ENCODE data around the gene PODN.

PODN gene

DNA sequence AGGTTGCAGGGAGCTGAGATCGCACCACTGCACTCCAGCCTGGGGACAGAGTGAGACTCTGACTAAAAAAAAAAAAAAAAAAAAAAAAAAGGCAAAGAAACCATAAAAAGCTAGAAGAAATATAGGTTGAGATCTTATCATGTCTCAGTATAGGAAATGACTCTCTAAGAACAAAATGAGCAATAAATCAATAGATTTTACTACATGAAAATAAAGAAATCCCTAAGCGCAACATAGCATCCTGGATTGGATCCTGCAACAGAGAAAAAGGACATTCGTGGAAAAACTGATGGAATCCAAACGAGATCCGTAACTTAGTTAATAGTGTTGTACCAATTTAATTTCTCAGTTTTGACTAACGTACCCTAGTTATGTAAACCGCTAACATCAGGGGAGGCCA lies 45.1 kb downstream of the PODN start:
- ChIA-PET POLR2A (no interaction called here), CTCF (no interaction called here)
- no peak for DNase-seq (ENCODE audit: extremely low spot score)
- TF ChIP-seq ELF4 (IDR thresholded peaks at IDR 0.05) (no peak), ARNT (IDR thresholded peaks at IDR 0.05) (no peak), LEF1 (IDR thresholded peaks at IDR 0.05; ENCODE audit: borderline replicate concordance) (no peak), NFRKB (IDR thresholded peaks at IDR 0.05) (no peak), ZNF384 (IDR thresholded peaks at IDR 0.05) (no peak), FOXM1 (IDR thresholded peaks at IDR 0.05; ENCODE audit: borderline replicate concordance) (no peak)
- TF ChIP-seq, protein P1, sequence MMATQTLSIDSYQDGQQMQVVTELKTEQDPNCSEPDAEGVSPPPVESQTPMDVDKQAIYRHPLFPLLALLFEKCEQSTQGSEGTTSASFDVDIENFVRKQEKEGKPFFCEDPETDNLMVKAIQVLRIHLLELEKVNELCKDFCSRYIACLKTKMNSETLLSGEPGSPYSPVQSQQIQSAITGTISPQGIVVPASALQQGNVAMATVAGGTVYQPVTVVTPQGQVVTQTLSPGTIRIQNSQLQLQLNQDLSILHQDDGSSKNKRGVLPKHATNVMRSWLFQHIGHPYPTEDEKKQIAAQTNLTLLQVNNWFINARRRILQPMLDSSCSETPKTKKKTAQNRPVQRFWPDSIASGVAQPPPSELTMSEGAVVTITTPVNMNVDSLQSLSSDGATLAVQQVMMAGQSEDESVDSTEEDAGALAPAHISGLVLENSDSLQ (IDR thresholded peaks at IDR 0.05) = no peak

DNA sequence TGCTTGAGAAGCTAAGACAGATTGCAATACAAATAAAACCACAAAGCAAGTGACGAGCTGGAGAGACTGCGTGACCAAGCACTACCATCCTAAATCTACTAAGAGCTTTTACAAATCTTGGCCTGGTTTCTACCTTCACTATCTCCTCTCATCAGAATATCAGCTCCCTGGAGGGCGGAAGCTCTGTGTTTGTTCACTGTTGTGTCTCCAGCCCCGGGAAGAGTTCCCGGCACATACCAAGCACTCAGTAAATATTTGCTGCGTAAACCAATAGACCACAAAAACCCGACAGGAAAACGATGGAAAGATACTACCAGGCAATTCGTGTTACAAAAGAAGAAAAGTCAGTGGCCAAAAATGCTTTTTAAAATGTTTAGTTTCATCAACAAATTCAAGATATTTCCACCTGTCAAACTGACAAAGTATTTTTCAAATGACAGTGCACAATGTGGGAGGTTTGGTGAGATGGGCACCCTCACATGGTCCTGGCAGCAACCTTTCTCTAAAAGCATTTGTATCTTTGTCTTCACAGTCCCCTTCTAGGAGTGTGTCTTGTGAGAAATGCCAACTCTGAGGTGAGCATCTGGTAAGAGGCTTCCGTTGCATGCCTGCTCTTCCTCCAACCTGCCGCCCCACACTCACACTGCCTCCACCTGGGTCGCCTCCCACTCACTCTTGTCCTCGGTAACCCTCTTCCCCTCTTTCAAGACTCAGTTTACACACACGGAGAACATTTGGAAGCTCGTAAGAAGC lies 45.7 kb downstream of the PODN start:
- POLR2A ChIA-PET = no interaction called here
- CTCF ChIA-PET = no interaction called here

DNA sequence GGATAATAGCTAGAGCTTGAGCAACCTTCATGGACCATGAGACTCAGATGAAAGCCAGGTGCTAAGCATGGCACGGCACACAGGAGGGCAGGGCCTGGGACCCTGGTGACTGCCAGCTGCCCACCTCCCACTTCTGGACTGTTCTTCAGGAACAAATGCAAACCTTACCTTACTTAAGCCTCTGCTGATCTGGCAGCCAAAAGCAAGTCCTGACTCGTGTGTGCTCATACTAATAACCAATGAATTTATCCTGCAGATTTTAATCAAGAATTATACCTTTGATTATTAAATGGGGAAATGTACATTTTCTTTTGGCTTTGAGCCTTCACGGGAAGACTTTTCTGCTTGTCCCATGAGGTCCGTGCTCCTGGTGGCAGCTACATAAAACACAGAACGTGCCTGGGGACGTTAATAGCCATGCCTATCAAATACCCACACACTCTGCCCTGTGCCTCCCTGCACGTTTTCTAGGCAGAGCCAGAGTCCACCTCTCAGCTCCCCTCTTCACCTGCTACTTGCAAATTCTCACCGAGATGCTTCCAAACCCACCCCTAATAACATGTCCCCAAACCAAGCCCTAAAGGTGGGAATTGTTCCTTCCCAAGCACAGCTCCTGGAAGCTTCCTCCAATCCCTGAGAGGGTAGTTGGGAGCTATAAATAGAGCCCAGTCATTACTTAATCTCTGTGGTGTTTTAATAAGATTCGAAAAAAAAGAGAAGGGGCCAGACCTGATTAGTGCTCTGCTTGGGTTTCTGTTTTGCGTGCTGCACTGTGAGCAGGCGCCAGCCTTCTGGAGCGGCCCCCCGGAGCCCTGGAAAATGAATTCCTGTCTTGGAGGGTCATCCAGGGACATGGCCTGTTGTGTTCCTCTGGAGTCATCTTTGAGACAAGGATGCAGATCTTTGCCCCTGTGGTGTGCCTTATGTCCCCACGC lies 46.9 kb downstream of the PODN start:
- POLR2A ChIA-PET = no interaction called here
- DNase-seq (ENCODE audit: extremely low spot score) = no peak
- no peak for TF ChIP-seq HDGF (IDR thresholded peaks at IDR 0.05; ENCODE audit: borderline replicate concordance)
- TF ChIP-seq SP1 (IDR thresholded peaks at IDR 0.05) = no peak
- no peak for TF ChIP-seq SUZ12 (IDR thresholded peaks at IDR 0.05)
- TF ChIP-seq FOXM1 (IDR thresholded peaks at IDR 0.05; ENCODE audit: borderline replicate concordance) = no peak
- TF ChIP-seq LEF1 (IDR thresholded peaks at IDR 0.05; ENCODE audit: borderline replicate concordance) = no peak
- TF ChIP-seq TARDBP (IDR thresholded peaks at IDR 0.05) = no peak
- TF ChIP-seq, protein P1 (IDR thresholded peaks at IDR 0.05) = no peak
- no peak for TF ChIP-seq NFRKB (IDR thresholded peaks at IDR 0.05)
- no peak for TF ChIP-seq ARNT (IDR thresholded peaks at IDR 0.05)
- TF ChIP-seq CTBP1 (IDR thresholded peaks at IDR 0.05; ENCODE audit: borderline replicate concordance) = no peak
- TF ChIP-seq FOXA1 (IDR thresholded peaks at IDR 0.05) = no peak
- CTCF ChIA-PET = interaction anchor here (0.6 to 0.7 kb wide), 2 partner anchors 18 to 194 kb away, joined by 3 read pairs; no protein-coding TSS in a partner anchor

More for the DNA sequence above, 45.7 kb downstream of the PODN start:
- no peak for DNase-seq (ENCODE audit: extremely low spot score)
- TF ChIP-seq, protein P1 (IDR thresholded peaks at IDR 0.05) = no peak
- no peak for TF ChIP-seq ZNF384 (IDR thresholded peaks at IDR 0.05)
- TF ChIP-seq ARNT (IDR thresholded peaks at IDR 0.05) = no peak
- no peak for TF ChIP-seq SP1 (IDR thresholded peaks at IDR 0.05)
- no peak for TF ChIP-seq NFRKB (IDR thresholded peaks at IDR 0.05)
- no peak for TF ChIP-seq FOXK2 (IDR thresholded peaks at IDR 0.05)
- TF ChIP-seq SUZ12 (IDR thresholded peaks at IDR 0.05) = no peak
- TF ChIP-seq BHLHE40 (IDR thresholded peaks at IDR 0.05; ENCODE audit: borderline replicate concordance) = no peak
- no peak for TF ChIP-seq L3MBTL2 (conservative IDR thresholded peaks at IDR 0.05)
- no peak for TF ChIP-seq FOXM1 (IDR thresholded peaks at IDR 0.05; ENCODE audit: borderline replicate concordance)
- TF ChIP-seq ELF4 (IDR thresholded peaks at IDR 0.05) = no peak
- TF ChIP-seq TARDBP (IDR thresholded peaks at IDR 0.05) = no peak
- TF ChIP-seq FOXA1 (IDR thresholded peaks at IDR 0.05) = no peak

DNA sequence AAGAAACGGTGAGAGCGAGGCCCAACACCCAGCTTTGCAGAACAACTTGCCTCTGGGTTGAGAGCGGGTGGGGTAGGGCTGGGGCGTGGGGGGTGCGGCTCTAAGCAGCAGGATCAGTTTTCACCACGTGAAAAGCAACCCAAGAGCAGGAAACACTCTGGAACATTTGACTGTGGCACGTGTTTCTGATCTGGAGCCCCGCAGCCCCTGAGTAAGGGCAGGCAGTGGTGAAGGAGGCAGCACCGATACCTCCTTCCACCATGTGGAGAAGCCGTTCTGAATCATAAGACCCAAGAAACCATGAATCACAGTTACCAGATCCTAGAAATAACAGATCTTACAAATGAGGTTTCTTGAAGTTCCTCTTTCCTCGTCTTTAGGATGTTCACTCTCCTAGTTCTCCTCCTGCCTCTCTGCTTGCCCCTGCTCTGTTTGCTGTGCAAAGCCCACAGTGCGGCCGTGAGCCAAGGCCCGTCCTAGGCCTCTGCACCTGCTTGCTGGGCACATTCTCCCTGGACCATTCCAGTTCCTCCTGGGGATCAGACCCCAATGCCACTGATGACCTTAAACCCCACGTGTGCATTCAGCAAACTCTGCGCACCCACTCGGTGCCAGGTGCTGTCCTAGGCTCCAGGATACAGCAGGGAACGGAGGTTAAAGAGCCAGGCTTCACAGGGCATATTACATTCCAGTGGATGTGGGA lies 48.5 kb downstream of the PODN start:
- ChIA-PET POLR2A (no interaction called here), CTCF (no interaction called here)
- TF ChIP-seq LEF1 (IDR thresholded peaks at IDR 0.05; ENCODE audit: borderline replicate concordance) (no peak), ZNF384 (IDR thresholded peaks at IDR 0.05) (no peak), L3MBTL2 (conservative IDR thresholded peaks at IDR 0.05) (no peak; the same call in 1 of the 2 replicates), ARNT (IDR thresholded peaks at IDR 0.05) (no peak), HDGF (IDR thresholded peaks at IDR 0.05; ENCODE audit: borderline replicate concordance) (no peak), SP1 (IDR thresholded peaks at IDR 0.05) (no peak), ELF4 (IDR thresholded peaks at IDR 0.05) (no peak), TARDBP (IDR thresholded peaks at IDR 0.05) (no peak), FOXA1 (IDR thresholded peaks at IDR 0.05) (no peak), BHLHE40 (IDR thresholded peaks at IDR 0.05; ENCODE audit: borderline replicate concordance) (no peak), CTBP1 (IDR thresholded peaks at IDR 0.05; ENCODE audit: borderline replicate concordance) (no peak), NFRKB (IDR thresholded peaks at IDR 0.05) (no peak), FOXM1 (IDR thresholded peaks at IDR 0.05; ENCODE audit: borderline replicate concordance) (no peak)
- TF ChIP-seq, protein P1 (IDR thresholded peaks at IDR 0.05) = no peak
- DNase-seq (ENCODE audit: extremely low spot score) = no peak
